CD4-positive, alpha-beta T cell treated with Interleukin-2 at 100 ng/mL for 4 hours (primary cell): ENCODE measurements around the gene RIT2.

Experiments used
- DNase-seq: peaks from one replicate; pipeline ENCODE4 v3.0.0-alpha.2; 2020; ENCODE audit warnings: low spot score

The RIT2 gene

GRCh38 chr18:43080671-43081070, 34.8 kb downstream of the RIT2 start:
- DNase-seq = no peak

GRCh38 chr18:43079422-43079821, 36.1 kb downstream of the RIT2 start:
- DNase-seq = no peak

GRCh38 chr18:43078478-43079092, 36.9 kb downstream of the RIT2 start:
- DNase-seq = no peak

- DNase-seq = no peak
Observed at GRCh38 chr18:43077510-43078308, 37.8 kb downstream of the RIT2 start.

GRCh38 chr18:43073771-43074170, 41.7 kb downstream of the RIT2 start:
- no peak for DNase-seq

GRCh38 chr18:43068781-43069180, 46.7 kb downstream of the RIT2 start:
- DNase-seq = no peak

- DNase-seq = no peak
Observed at GRCh38 chr18:43067570-43067969, 47.9 kb downstream of the RIT2 start.

GRCh38 chr18:43061816-43062215, 53.7 kb downstream of the RIT2 start:
- DNase-seq = no peak

GRCh38 chr18:43061318-43061717, 54.2 kb downstream of the RIT2 start:
- DNase-seq = no peak

- no peak for DNase-seq
Observed at GRCh38 chr18:43060020-43060419, 55.5 kb downstream of the RIT2 start.

GRCh38 chr18:43054815-43055519, 60.5 kb downstream of the RIT2 start:
- DNase-seq = no peak

- no peak for DNase-seq
Observed at GRCh38 chr18:43049021-43049420, 66.5 kb downstream of the RIT2 start.

- DNase-seq = no peak
Observed at GRCh38 chr18:43046322-43046721, 69.2 kb downstream of the RIT2 start.

GRCh38 chr18:43043626-43044025, 71.9 kb downstream of the RIT2 start:
- no peak for DNase-seq

- DNase-seq = no peak
Observed at GRCh38 chr18:43040281-43040680, 75.2 kb downstream of the RIT2 start.

GRCh38 chr18:43034683-43035500, 80.6 kb downstream of the RIT2 start:
- no peak for DNase-seq

GRCh38 chr18:43031169-43031568, 84.3 kb downstream of the RIT2 start:
- DNase-seq = no peak

GRCh38 chr18:43029414-43029813, 86.1 kb downstream of the RIT2 start:
- DNase-seq = no peak

GRCh38 chr18:43022874-43023273, 92.6 kb downstream of the RIT2 start:
- no peak for DNase-seq

GRCh38 chr18:43017622-43018021, 97.9 kb downstream of the RIT2 start:
- DNase-seq = no peak

GRCh38 chr18:43013486-43013885, 102.0 kb downstream of the RIT2 start:
- DNase-seq = no peak

GRCh38 chr18:43012951-43013350, 102.5 kb downstream of the RIT2 start:
- DNase-seq = no peak
